HG02884 (cell line): Measurements from ENCODE around the gene OR5C1.
A peak's percentile ranks its signal among the peaks of the same experiment; 100 is the strongest.
"Not testable (repeated sequence)": the region's sequence is repeated elsewhere in the genome, so short reads cannot be mapped to it uniquely, and the experiment has no call there.

Experiments
- ATAC-seq: cut with Tn5 transposase; IDR thresholded peaks from one replicate; pipeline ENCODE4 v1.9.1; 2021; ENCODE audit warnings: mild to moderate bottlenecking, moderate library complexity; ENCODE audit not compliant: unreplicated experiment

Gene OR5C1

GRCh38 chr9:122810306-122810946, 21.7 kb downstream of the OR5C1 start:
- peak; percentile 59 for ATAC-seq

- no peak for ATAC-seq
These were observed 24.0 kb downstream of the OR5C1 start for GRCh38 chr9:122812736-122813135.

- ATAC-seq = no peak
These were observed 25.8 kb downstream of the OR5C1 start for GRCh38 chr9:122814545-122814944.

- no peak for ATAC-seq
These were observed 26.8 kb downstream of the OR5C1 start for GRCh38 chr9:122815544-122815943.

GRCh38 chr9:122816163-122816867, 27.6 kb downstream of the OR5C1 start:
- ATAC-seq = no peak

- ATAC-seq = no peak
These were observed 30.6 kb downstream of the OR5C1 start for GRCh38 chr9:122819326-122819725.

- ATAC-seq = no peak
These were observed 31.2 kb downstream of the OR5C1 start for GRCh38 chr9:122819791-122820489.

- no peak for ATAC-seq
These were observed 31.7 kb downstream of the OR5C1 start for GRCh38 chr9:122820490-122820845.

GRCh38 chr9:122821278-122821943, 32.7 kb downstream of the OR5C1 start:
- ATAC-seq = no peak

- no peak for ATAC-seq
These were observed 33.3 kb downstream of the OR5C1 start for GRCh38 chr9:122822056-122822455.

- no peak for ATAC-seq
These were observed 34.2 kb downstream of the OR5C1 start for GRCh38 chr9:122822938-122823337.

- peak; percentile 16 for ATAC-seq
These were observed 39.0 kb downstream of the OR5C1 start for GRCh38 chr9:122827761-122828093.

- ATAC-seq = not testable (repeated sequence)
These were observed 40.2 kb downstream of the OR5C1 start for GRCh38 chr9:122828965-122829284.

GRCh38 chr9:122832194-122832593, 43.5 kb downstream of the OR5C1 start:
- ATAC-seq = no peak

GRCh38 chr9:122835313-122835731, 46.6 kb downstream of the OR5C1 start:
- no peak for ATAC-seq

- no peak for ATAC-seq
These were observed 48.6 kb downstream of the OR5C1 start for GRCh38 chr9:122837266-122837850.

- ATAC-seq = not testable (repeated sequence)
These were observed 49.7 kb downstream of the OR5C1 start for GRCh38 chr9:122838441-122838840.
